OCI-M1 (cell line): ENCODE measurements around the gene OR7G2.
"Not testable (repeated sequence)": the region's sequence is repeated elsewhere in the genome, so short reads cannot be mapped to it uniquely, and the experiment has no call there.

ENCODE experiments used
- DNase-seq: peaks from one replicate; lab custom pipeline; 2025; lab: John Stamatoyannopoulos, UW

The OR7G2 gene

GRCh38 chr19:9073806-9074205, 33.5 kb downstream of the OR7G2 start:
- DNase-seq: no peak

- not testable (repeated sequence) for DNase-seq
Observed at GRCh38 chr19:9071720-9072119, 35.6 kb downstream of the OR7G2 start.

GRCh38 chr19:9070066-9070465, 37.2 kb downstream of the OR7G2 start:
- no peak for DNase-seq

- no peak for DNase-seq
Observed at GRCh38 chr19:9065457-9066014, 41.7 kb downstream of the OR7G2 start.

- no peak for DNase-seq
Observed at GRCh38 chr19:9061879-9062278, 45.4 kb downstream of the OR7G2 start.

GRCh38 chr19:9060564-9061340, 46.5 kb downstream of the OR7G2 start:
- peak; percentile 82 for DNase-seq

GRCh38 chr19:9058905-9059667, 48.2 kb downstream of the OR7G2 start:
- no peak for DNase-seq

GRCh38 chr19:9057505-9058258, 49.6 kb downstream of the OR7G2 start:
- DNase-seq: no peak

GRCh38 chr19:9056131-9056530, 51.1 kb downstream of the OR7G2 start:
- not testable (repeated sequence) for DNase-seq

- DNase-seq: no peak
Observed at GRCh38 chr19:9054765-9055164, 52.5 kb downstream of the OR7G2 start.

GRCh38 chr19:9054207-9054606, 53.1 kb downstream of the OR7G2 start:
- DNase-seq: no peak

- not testable (repeated sequence) for DNase-seq
Observed at GRCh38 chr19:9053674-9054073, 53.6 kb downstream of the OR7G2 start.

GRCh38 chr19:9052894-9053293, 54.4 kb downstream of the OR7G2 start:
- no peak for DNase-seq
